ENCODE data around the gene SATL1.

DNA sequence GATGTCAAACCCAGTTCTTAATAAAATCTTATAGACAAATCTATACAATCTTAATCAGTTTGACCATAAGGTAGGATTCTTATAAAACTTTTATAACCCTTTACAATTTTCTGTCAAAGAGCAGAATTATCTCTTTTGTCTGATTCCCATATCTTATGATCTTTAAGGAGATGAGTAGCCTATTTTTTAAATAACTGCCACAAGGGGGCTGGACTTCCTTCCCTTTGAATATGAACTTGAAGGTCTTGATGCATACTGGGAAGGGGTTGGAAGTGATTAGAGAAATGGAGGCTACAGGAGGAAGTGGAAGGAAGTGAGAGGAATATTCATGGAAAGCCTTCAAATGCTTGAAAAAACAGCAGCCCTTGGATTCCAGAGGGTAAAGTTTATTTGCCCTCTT lies 128.8 kb downstream of the SATL1 start:
- TF ChIP-seq POLR2A (IDR thresholded peaks at IDR 0.05) (no peak), CTCF (IDR thresholded peaks at IDR 0.05) (no peak), EP300 (IDR thresholded peaks at IDR 0.05) (no peak)

Measured in ovary (tissue), 3 donors.